ENCODE results near the gene OLA1.

DNA sequence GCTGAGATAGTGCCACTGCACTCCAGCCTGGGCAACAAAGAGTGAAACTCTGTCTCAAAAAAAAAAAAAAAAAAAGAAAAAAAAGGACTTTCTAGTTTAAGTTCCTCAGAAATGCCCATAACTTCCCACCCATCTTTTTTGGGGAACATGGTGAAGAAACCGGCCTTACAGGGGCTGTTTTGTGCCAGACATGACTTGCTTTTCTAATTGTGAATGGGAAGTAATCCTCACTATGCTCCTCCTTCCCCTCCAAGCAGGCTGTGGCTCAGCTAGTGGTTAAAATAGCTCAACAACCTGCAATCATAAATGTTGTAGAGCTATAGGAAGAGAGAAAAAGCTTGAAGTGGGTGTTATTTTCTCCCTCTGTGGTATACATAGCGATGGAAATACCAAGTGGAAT is 34.1 kb upstream of the OLA1 start:
- TF ChIP-seq, protein P1, sequence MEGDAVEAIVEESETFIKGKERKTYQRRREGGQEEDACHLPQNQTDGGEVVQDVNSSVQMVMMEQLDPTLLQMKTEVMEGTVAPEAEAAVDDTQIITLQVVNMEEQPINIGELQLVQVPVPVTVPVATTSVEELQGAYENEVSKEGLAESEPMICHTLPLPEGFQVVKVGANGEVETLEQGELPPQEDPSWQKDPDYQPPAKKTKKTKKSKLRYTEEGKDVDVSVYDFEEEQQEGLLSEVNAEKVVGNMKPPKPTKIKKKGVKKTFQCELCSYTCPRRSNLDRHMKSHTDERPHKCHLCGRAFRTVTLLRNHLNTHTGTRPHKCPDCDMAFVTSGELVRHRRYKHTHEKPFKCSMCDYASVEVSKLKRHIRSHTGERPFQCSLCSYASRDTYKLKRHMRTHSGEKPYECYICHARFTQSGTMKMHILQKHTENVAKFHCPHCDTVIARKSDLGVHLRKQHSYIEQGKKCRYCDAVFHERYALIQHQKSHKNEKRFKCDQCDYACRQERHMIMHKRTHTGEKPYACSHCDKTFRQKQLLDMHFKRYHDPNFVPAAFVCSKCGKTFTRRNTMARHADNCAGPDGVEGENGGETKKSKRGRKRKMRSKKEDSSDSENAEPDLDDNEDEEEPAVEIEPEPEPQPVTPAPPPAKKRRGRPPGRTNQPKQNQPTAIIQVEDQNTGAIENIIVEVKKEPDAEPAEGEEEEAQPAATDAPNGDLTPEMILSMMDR (IDR thresholded peaks at IDR 0.05): no peak
- no peak for TF ChIP-seq ATF1 (CRISPR knock-in tag; IDR thresholded peaks at IDR 0.05)
- TF ChIP-seq KAT7 (CRISPR knock-in tag; IDR thresholded peaks at IDR 0.05; ENCODE audit: borderline replicate concordance): no peak
- no peak for TF ChIP-seq JAZF1 (CRISPR knock-in tag; IDR thresholded peaks at IDR 0.05)
- TF ChIP-seq, protein P2, sequence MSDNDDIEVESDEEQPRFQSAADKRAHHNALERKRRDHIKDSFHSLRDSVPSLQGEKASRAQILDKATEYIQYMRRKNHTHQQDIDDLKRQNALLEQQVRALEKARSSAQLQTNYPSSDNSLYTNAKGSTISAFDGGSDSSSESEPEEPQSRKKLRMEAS (CRISPR knock-in tag; IDR thresholded peaks at IDR 0.05): no peak
- no peak for TF ChIP-seq ZNF232 (CRISPR knock-in tag; IDR thresholded peaks at IDR 0.05)
- TF ChIP-seq NR2C2 (CRISPR knock-in tag; IDR thresholded peaks at IDR 0.05): no peak
- TF ChIP-seq, protein P3, sequence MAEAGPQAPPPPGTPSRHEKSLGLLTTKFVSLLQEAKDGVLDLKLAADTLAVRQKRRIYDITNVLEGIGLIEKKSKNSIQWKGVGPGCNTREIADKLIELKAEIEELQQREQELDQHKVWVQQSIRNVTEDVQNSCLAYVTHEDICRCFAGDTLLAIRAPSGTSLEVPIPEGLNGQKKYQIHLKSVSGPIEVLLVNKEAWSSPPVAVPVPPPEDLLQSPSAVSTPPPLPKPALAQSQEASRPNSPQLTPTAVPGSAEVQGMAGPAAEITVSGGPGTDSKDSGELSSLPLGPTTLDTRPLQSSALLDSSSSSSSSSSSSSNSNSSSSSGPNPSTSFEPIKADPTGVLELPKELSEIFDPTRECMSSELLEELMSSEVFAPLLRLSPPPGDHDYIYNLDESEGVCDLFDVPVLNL (CRISPR knock-in tag; IDR thresholded peaks at IDR 0.05; ENCODE audit: borderline replicate concordance, low read depth): no peak

All from WTC11 (cell line).